22Rv1 (cell line): ENCODE measurements around the gene GMDS.
"Not testable (repeated sequence)": the region's sequence is repeated elsewhere in the genome, so short reads cannot be mapped to it uniquely, and the experiment has no call there.

ENCODE experiments used
- ZFX ChIP-seq: fragments of 450-650 bp; IDR thresholded peaks from 2 replicates; pipeline ENCODE4 v1.6.1; 2017; ENCODE audit warnings: antibody characterized with exemption, borderline replicate concordance
- TF ChIP-seq, protein P1 (sequence below): fragments of 450-650 bp; IDR thresholded peaks from 2 replicates; pipeline ENCODE4 v1.5.1; 2017; ENCODE audit warnings: mild to moderate bottlenecking

DNA sequence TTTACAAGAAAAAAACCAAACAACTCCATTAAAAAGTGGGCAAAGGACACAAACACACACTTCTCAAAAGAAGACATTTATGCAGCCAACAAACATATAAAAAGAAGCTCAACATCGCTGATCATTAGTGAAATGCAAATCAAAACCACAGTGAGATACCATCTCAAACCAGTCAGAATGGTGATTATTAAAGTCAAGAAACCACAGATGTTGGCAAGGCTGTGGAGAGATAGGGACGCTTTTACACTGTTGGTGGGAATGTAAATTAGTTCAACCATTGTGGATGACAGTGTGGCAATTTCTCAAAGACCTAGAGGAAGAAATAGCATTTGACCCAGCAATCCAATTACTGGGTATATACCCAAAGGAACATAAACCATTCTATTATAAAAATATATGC, 554.7 kb downstream of the GMDS start:
- TF ChIP-seq, protein P1, sequence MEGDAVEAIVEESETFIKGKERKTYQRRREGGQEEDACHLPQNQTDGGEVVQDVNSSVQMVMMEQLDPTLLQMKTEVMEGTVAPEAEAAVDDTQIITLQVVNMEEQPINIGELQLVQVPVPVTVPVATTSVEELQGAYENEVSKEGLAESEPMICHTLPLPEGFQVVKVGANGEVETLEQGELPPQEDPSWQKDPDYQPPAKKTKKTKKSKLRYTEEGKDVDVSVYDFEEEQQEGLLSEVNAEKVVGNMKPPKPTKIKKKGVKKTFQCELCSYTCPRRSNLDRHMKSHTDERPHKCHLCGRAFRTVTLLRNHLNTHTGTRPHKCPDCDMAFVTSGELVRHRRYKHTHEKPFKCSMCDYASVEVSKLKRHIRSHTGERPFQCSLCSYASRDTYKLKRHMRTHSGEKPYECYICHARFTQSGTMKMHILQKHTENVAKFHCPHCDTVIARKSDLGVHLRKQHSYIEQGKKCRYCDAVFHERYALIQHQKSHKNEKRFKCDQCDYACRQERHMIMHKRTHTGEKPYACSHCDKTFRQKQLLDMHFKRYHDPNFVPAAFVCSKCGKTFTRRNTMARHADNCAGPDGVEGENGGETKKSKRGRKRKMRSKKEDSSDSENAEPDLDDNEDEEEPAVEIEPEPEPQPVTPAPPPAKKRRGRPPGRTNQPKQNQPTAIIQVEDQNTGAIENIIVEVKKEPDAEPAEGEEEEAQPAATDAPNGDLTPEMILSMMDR = not testable (repeated sequence)
- not testable (repeated sequence) for TF ChIP-seq ZFX
